NOMO-1 treated with DMSO at 0.1 percent for 48 hours (cell line): ENCODE data around the gene P2RX7.
"Not testable (repeated sequence)": the region's sequence is repeated elsewhere in the genome, so short reads cannot be mapped to it uniquely, and the experiment has no call there.

Experiments
- DNase-seq: peaks from one replicate; lab custom pipeline; 2025; ENCODE audit not compliant: unreplicated experiment; lab: John Stamatoyannopoulos, UW

P2RX7 gene

DNA sequence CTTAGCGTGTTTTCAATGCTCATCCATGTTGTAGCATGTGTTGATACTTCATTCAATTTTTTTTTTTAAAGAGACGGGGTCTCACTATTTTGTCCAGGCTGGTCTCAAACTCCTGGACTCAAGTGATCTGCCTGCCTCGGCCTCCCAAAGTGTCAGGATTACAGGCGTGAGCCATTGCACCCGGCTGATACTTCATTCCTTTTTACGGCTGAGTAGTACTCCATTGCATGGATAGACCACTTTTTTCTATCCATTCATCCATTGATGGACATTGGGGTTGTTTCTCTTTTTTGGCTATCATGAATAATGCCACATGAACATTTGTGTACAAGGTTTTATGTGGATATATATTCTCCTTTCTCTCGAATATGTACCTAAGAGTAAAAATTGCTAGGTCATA lies 1.2 kb downstream of the P2RX7 start:
- no peak for DNase-seq

- DNase-seq = no peak
Measured at GRCh38 chr12:121135320-121135719, 2.6 kb downstream of the P2RX7 start.

DNA sequence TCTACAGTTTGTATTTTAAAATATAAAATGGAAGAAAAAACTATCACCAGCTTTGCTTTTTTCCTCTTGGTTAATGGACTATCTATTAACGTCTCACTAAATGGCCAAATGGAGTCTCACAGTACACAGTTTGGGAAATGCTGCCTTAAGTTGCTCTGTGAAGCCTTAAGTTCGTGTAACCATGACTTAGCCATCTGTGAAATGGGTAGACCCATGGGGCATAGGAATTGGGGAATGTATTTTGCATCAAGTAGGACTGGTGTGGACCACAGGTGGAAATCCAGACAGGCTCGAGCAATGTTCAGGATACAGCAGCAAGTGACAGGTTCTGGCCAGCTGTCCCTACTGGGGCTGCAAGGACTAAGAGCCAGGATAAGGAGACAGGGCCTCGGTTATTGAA lies 4.8 kb downstream of the P2RX7 start:
- DNase-seq = no peak

GRCh38 chr12:121138284-121138683 lies 5.6 kb downstream of the P2RX7 start:
- no peak for DNase-seq

GRCh38 chr12:121139286-121139685 lies 6.6 kb downstream of the P2RX7 start:
- DNase-seq = no peak

DNA sequence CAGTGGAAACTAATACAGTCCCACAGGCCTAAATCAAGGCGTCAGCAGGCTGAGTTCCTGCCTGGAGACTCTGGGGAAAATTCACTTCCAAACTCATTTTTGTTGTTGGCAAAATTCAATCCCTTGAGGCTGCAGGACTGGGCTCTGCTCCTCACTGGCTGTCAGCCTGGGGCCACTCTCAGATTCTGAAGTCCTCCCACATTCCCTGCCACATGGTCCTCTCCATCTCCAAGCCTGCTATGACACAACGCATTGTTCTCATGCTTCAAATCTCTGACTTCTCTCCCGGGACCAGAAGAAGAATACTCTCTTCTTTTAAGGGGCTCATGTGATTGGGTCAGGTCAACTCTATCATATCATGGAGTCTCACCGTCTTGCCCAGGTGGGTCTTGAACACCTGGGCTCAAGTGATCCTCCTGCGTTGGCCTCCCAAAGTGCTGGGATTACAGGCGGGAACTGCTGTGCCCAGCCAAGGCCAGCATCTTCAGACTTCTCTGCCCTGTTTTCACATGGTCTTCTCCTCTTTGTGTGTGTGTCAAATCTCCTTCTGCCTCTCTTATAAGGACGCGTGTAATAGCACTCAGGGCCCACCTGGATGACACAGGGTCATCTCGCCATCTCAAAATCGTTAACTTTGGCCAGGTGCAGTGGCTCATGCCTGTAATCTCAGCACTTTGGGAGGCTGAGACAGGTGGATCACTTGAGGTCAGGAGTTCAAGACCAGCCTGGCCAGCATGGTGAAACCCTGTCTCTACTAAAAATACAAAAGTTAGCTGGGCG lies 9.7 kb downstream of the P2RX7 start:
- DNase-seq = no peak

GRCh38 chr12:121144416-121144914 lies 11.8 kb downstream of the P2RX7 start:
- DNase-seq = peak; percentile 94

- DNase-seq = peak; percentile 86
Measured at GRCh38 chr12:121145221-121145620, 12.5 kb downstream of the P2RX7 start.

GRCh38 chr12:121149289-121149688 lies 16.6 kb downstream of the P2RX7 start:
- not testable (repeated sequence) for DNase-seq

DNA sequence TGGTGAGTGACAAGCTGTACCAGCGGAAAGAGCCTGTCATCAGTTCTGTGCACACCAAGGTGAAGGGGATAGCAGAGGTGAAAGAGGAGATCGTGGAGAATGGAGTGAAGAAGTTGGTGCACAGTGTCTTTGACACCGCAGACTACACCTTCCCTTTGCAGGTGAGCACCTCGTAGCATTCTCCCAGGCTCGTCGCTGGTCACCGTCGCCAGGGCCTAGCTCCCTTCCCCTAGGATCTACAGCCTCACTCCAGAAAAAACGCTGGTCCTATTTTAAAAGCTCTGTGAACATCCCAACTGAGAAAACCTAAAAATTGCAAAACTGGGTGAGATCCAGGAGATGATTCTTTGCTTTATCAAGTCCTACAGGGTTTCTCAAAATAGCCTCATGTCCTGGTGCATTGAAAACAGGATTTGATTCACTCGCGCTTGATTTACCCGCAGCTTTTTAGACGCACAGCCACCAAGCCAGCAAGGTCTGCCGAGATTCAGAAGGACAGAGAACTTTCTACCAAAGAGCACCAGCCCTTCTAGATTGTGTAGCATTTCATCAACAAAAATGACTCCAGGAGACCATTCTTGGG lies 22.2 kb downstream of the P2RX7 start:
- no peak for DNase-seq

DNA sequence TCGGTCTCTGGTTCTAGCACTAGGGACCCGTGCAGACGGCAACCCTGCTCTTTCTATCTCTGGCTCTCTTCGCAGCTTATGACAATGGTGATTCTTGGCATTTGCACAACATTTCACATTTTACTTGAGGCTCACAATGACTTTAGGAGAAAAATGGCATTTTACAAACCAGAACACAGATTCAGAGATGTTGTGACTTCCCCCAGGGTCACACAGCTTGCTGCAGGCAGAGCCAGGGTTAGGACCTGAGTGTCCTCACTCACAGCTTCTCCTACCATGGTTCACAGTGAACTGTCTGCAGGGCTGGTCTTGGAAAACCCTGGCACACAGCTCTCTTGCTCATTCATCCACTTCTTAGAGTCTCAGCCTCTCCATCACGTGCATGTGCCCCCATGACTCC lies 23.7 kb downstream of the P2RX7 start:
- DNase-seq = no peak

- no peak for DNase-seq
Measured at GRCh38 chr12:121158085-121158484, 25.4 kb downstream of the P2RX7 start.

GRCh38 chr12:121158728-121159351 lies 26.2 kb downstream of the P2RX7 start:
- DNase-seq = not testable (repeated sequence)

DNA sequence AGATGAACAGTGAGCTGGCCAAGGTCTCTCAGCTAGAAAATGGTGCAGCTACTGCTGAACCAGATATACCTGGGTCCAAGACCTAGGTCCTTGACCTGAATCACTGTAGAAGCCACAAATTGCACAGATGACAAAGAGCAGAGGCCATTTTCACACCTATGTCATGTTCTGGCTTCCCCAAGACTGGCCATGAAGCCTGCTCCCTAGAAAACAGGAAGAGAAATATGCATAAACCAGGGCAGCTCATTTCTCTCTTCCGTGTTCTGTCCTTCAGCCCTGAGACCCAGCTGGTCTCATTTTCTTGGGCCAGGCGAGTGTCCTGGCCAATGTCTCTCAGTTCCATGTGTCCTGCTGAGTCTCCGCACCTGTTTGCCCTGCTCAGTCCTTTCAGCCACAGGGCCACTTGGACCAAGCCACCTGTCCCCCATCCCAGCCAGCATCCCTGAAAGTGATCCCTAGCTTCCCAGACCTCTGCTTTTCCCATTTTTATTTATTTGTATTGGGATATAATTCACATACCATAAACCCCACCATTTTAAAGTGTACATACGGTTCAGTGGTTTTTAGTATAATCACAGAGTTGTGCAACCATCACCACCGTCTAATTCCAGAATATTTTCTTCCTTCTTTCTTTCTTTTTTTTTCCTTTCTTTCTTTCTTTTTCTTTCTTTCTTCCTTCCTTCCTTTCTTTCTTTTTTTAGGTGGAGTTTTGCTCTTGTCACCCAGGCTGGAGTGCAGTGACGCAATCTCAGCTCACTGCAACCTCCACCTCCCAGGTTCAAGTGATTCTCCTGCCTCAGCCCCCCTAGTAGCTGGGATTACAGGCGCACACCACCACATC lies 27.0 kb downstream of the P2RX7 start:
- peak; percentile 69 for DNase-seq

DNA sequence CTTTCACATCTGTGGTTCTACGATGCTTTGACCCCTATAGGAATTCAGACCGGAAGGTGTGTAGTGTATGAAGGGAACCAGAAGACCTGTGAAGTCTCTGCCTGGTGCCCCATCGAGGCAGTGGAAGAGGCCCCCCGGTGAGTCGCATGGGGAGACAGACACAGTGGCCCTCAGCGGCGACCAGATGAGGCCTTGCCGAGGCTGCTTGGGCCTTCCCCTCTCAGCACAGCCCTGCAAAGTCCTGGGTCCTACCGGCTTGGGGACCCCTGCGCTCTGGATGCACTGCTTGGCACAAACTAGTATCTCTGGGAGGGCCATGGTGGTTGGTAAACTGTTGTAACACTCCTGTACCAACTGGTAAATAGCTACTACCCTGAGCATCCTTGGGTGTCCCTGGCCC lies 29.7 kb downstream of the P2RX7 start:
- no peak for DNase-seq

- DNase-seq = no peak
Measured at GRCh38 chr12:121162985-121163384, 30.3 kb downstream of the P2RX7 start.

- not testable (repeated sequence) for DNase-seq
Measured at GRCh38 chr12:121164839-121165238, 32.2 kb downstream of the P2RX7 start.

DNA sequence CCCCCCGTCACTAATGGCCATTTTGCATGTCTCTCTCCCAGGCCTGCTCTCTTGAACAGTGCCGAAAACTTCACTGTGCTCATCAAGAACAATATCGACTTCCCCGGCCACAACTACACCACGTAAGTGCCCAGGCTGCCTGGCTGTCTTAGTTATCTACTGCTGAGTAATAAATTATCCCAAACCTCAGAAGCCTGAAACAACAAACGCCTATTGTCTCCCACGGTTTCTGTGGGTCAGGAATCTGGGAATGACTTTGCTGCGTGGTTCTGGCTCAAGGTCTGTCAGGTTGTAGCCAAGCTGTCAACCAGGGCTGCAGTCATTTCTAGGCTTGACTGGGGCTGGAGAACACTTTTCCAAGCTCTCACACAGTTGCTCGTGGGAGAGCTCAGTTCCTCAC lies 32.6 kb downstream of the P2RX7 start:
- no peak for DNase-seq

- DNase-seq = no peak
Measured at GRCh38 chr12:121166356-121166755, 33.7 kb downstream of the P2RX7 start.

GRCh38 chr12:121167232-121167820 lies 34.6 kb downstream of the P2RX7 start:
- DNase-seq = no peak

- no peak for DNase-seq
Measured at GRCh38 chr12:121167951-121168350, 35.3 kb downstream of the P2RX7 start.
